K562 (cell line): ENCODE measurements around the gene BCAS3.

ENCODE experiments used
- ELF1 ChIP-seq: fragments of 200-800 bp; sonication (Bioruptor generic); IDR thresholded peaks from 2 replicates; pipeline ENCODE4 v1.6.1; 2016; ENCODE audit warnings: missing genetic modification characterization, missing compliant biosample characterization
- EP300 ChIP-seq: IDR thresholded peaks from 2 replicates; pipeline ENCODE4 v1.6.1; 2012; ENCODE audit warnings: low read length, improper control_type of control experiment
- FOS ChIP-seq: IDR thresholded peaks from 3 replicates; pipeline ENCODE4 v1.6.1; 2011; ENCODE audit not compliant: insufficient read length; ENCODE audit errors: extremely low read depth
- FOXA1 ChIP-seq: fragments of 450-650 bp; IDR thresholded peaks from 2 replicates; pipeline ENCODE4 v1.6.1; 2016; ENCODE audit warnings: mild to moderate bottlenecking, borderline replicate concordance
- JUND ChIP-seq, 2 experiments: IDR thresholded peaks; 2 replicates in 1 of 2; 3 replicates in 1 of 2; pipeline ENCODE4 v1.6.1; 2011; ENCODE audit warnings: borderline replicate concordance in 2 of 2, low read depth in 2 of 2, low read length in 2 of 2, improper control_type of control experiment in 1 of 2, missing biosample characterization in 1 of 2, missing genetic modification characterization in 1 of 2, missing genetic modification reagents in 1 of 2
- LARP7 ChIP-seq: fragments of 450-650 bp; IDR thresholded peaks from 2 replicates; pipeline ENCODE4 v1.6.1; 2016
- MAFF ChIP-seq: IDR thresholded peaks from 2 replicates; pipeline ENCODE4 v1.6.1; 2012; ENCODE audit warnings: low read length, improper control_type of control experiment
- MCM5 ChIP-seq: fragments of 450-650 bp; IDR thresholded peaks from 2 replicates; pipeline ENCODE4 v1.6.1; 2016; ENCODE audit warnings: low read depth
- NCOA1 ChIP-seq: fragments of 450-650 bp; IDR thresholded peaks from 2 replicates; pipeline ENCODE4 v1.6.1; 2016; ENCODE audit warnings: low read depth
- NR2C2 ChIP-seq, 2 experiments: fragments of 200-800 bp in 1 of 2; sonication (Bioruptor generic) in 1 of 2; sonication (generic) in 1 of 2; formaldehyde crosslinking in 1 of 2; IDR thresholded peaks; 2 replicates each; pipeline versions ENCODE4 v1.6.1 to v1.8.0; 2016 to 2022; ENCODE audit warnings: mild to moderate bottlenecking in 1 of 2, missing compliant biosample characterization in 1 of 2, missing genetic modification characterization in 1 of 2, missing genetic modification reagents in 1 of 2
- RCOR1 ChIP-seq, 2 experiments: IDR thresholded peaks; 2 replicates each; pipeline ENCODE4 v1.6.1; 2012; ENCODE audit warnings: low read depth in 2 of 2, low read length in 2 of 2, borderline replicate concordance in 1 of 2, improper control_type of control experiment in 1 of 2
- RFX5 ChIP-seq: IDR thresholded peaks from 2 replicates; pipeline ENCODE4 v1.6.1; 2011; ENCODE audit warnings: low read depth, mild to moderate bottlenecking, improper control_type of control experiment, low read length
- TCFL5 ChIP-seq: fragments of 250-450 bp; sonication (Bioruptor Pico); conservative IDR thresholded peaks from 2 replicates; pipeline ENCODE4 v1.6.1; 2021; ENCODE audit warnings: mild to moderate bottlenecking, moderate library complexity, matching md5 sums
- TF ChIP-seq, protein P1 (sequence below), 3 experiments: IDR thresholded peaks in 2 of 3; conservative IDR thresholded peaks in 1 of 3; 2 replicates each; pipeline ENCODE4 v1.5.1; 2011 to 2012; ENCODE audit warnings: low read length in 3 of 3, mild to moderate bottlenecking in 3 of 3, control low read depth in 2 of 3, improper control_type of control experiment in 1 of 3, inconsistent platforms in 1 of 3, low read depth in 1 of 3, mixed read lengths in 1 of 3, moderate library complexity in 1 of 3; ENCODE audit not compliant: insufficient read depth in 2 of 3

GRCh38 chr17:61188081-61188480 lies 510.4 kb downstream of the BCAS3 start:
- TF ChIP-seq MAFF (no peak), NCOA1 (no peak), ELF1 (tag) (no peak), NR2C2 (CRISPR knock-in tag; IDR thresholded peaks at IDR 0.05) (no peak), NR2C2 (tag; IDR thresholded peaks at IDR 0.05) (no peak), FOS (no peak), FOXA1 (no peak), RFX5 (no peak), TCFL5 (CRISPR knock-in tag) (no peak), LARP7 (no peak), EP300 (no peak), RCOR1 (IDR thresholded peaks at IDR 0.05; ENCODE audit: borderline replicate concordance in 1 of 2, low read depth in 2 of 2, low read length in 2 of 2) (no peak), MCM5 (no peak), JUND (IDR thresholded peaks at IDR 0.05; ENCODE audit: borderline replicate concordance, low read depth, low read length) (no peak), JUND (tag; IDR thresholded peaks at IDR 0.05; ENCODE audit: borderline replicate concordance, low read depth, low read length) (no peak)
- TF ChIP-seq, protein P1, sequence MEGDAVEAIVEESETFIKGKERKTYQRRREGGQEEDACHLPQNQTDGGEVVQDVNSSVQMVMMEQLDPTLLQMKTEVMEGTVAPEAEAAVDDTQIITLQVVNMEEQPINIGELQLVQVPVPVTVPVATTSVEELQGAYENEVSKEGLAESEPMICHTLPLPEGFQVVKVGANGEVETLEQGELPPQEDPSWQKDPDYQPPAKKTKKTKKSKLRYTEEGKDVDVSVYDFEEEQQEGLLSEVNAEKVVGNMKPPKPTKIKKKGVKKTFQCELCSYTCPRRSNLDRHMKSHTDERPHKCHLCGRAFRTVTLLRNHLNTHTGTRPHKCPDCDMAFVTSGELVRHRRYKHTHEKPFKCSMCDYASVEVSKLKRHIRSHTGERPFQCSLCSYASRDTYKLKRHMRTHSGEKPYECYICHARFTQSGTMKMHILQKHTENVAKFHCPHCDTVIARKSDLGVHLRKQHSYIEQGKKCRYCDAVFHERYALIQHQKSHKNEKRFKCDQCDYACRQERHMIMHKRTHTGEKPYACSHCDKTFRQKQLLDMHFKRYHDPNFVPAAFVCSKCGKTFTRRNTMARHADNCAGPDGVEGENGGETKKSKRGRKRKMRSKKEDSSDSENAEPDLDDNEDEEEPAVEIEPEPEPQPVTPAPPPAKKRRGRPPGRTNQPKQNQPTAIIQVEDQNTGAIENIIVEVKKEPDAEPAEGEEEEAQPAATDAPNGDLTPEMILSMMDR (IDR thresholded peaks at IDR 0.05 in 2 of 3, conservative IDR thresholded peaks at IDR 0.05 in 1 of 3; ENCODE audit: insufficient read depth in 2 of 3, low read depth in 1 of 3, low read length in 3 of 3) = no peak
